Muscle of leg (tissue), 11 donors: ENCODE results near the gene ADAMTS10. TPM values are rescaled to one million over a fixed set of nuclear protein-coding genes. Genes with fewer than 3 reads are reported as not detected.
"Not testable (repeated sequence)": the region's sequence is repeated elsewhere in the genome, so short reads cannot be mapped to it uniquely, and the experiment has no call there.

ENCODE experiments used
- DNase-seq: peaks from one replicate; pipeline ENCODE4 v3.0.0; 2013
- H3K27ac ChIP-seq: one replicate; pipeline ENCODE4 v1.5.1; 2013; ENCODE audit warnings: mild to moderate bottlenecking, low read length, control low read depth
- H3K27me3 ChIP-seq: one replicate; pipeline ENCODE4 v1.6.1; 2013; ENCODE audit warnings: low read length; ENCODE audit not compliant: control insufficient read depth, insufficient read depth
- H3K36me3 ChIP-seq: one replicate; pipeline ENCODE4 v1.6.1; 2013; ENCODE audit warnings: low read length; ENCODE audit not compliant: control insufficient read depth, insufficient read depth
- H3K4me1 ChIP-seq: one replicate; pipeline ENCODE4 v1.6.1; 2013; ENCODE audit warnings: low read length; ENCODE audit not compliant: control insufficient read depth, insufficient read depth
- H3K4me3 ChIP-seq: one replicate; pipeline ENCODE4 v1.5.1; 2013; ENCODE audit warnings: low read length, control low read depth
- H3K9me3 ChIP-seq: replicated peaks from 2 replicates; pipeline ENCODE4 v1.6.1; 2013; ENCODE audit warnings: low read depth, low read length; ENCODE audit not compliant: control insufficient read depth
- WGBS: methylation state at CpG from one replicate; pipeline ENCODE4 v1.1.5; 2013; ENCODE audit warnings: missing lambda C conversion rate; ENCODE audit not compliant: insufficient coverage; 5-methylcytosine and 5-hydroxymethylcytosine counted together
- polyA plus RNA-seq, 8 donors: library from polyadenylated mRNA; unstranded; fragments of 120-200 nt; gene quantifications; one replicate each; pipeline versions ENCODE4 v1.2.1 to v1.2.3, GENCODE V29; 2013; ENCODE audit warnings: inconsistent platforms in 1 of 8, low replicate concordance in 1 of 8; ENCODE audit not compliant: insufficient read length in 8 of 8, insufficient read depth in 1 of 8
- total RNA-seq: library from RNA; stranded (reverse); fragments of 120-200 nt; gene quantifications from one replicate; pipeline ENCODE4 v1.2.4, GENCODE V29; 2013

Gene ADAMTS10
- total and polyA plus RNA-seq, 9 donors: 25.2 to 40.4 (median 32.2) TPM

- WGBS: no CpG with 5 or more reads among the region's 4 CpGs
- Histone ChIP-seq H3K4me1 (peaks cover 8% of the 10 kb centered on the region), H3K27ac (no peak overlapping the region)
Observed at GRCh38 chr19:8577741-8578140, 32.8 kb downstream of the ADAMTS10 start.

GRCh38 chr19:8577247-8577646 lies 33.3 kb downstream of the ADAMTS10 start, which contains the start of gene MYO1F:
Gene MYO1F, minus strand, starts transcription at chr19:8577442. Its CDS starts 133 bp downstream, at chr19:8577309.
- H3K36me3 ChIP-seq: no peaks in the 10 kb centered on the region
- peak within 1 kb of the TSS; percentile 11 for H3K4me3 ChIP-seq
- no CpG with 5 or more reads among the region's 7 CpGs for WGBS
- no peaks in the 10 kb centered on the region for H3K9me3 ChIP-seq
- H3K27ac ChIP-seq: no peak within 1 kb of the TSS
- DNase-seq: peak; percentile 53
- peaks cover 13% of the 10 kb centered on the region for H3K27me3 ChIP-seq
- peaks cover 8% of the 10 kb centered on the region for H3K4me1 ChIP-seq

More at GRCh38 chr19:8577741-8578140, 32.8 kb downstream of the ADAMTS10 start:
- H3K4me3 ChIP-seq: no peak overlapping the region
- H3K27me3 ChIP-seq: peaks cover 13% of the 10 kb centered on the region
- no peaks in the 10 kb centered on the region for H3K9me3 ChIP-seq
- H3K36me3 ChIP-seq: peaks cover 1% of the 10 kb centered on the region
- DNase-seq: no peak

GRCh38 chr19:8576273-8576993 lies 34.1 kb downstream of the ADAMTS10 start:
- peaks cover 8% of the 10 kb centered on the region for H3K4me1 ChIP-seq
- H3K27ac ChIP-seq: no peak overlapping the region

DNA sequence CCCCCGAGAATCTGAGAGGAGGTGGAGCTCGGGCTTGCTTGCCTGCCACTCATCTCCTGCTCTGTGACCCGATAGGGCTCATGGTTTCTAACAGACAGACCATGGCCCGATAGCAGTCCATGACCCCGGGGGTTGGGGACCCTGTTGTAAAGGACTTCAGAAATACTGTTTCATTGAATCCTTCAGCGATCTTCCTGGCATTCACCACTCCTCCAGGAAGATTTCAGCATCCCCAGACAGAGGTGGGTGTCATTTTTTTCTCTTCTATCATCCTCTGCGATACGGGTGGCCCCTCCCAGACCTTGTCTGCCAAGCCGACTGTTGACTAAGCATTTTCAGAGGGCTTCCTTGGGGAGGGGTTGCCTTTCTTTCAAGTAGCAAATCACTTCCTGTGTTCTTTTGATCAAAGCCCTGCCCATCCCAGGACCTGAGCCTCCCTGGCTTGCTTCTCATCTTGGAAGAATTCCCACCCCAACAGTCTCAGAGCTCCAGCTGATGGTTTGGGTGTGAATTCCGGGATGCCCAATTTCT lies 35.0 kb downstream of the ADAMTS10 start:
- Histone ChIP-seq H3K9me3 (no peaks in the 10 kb centered on the region), H3K27me3 (peaks cover 13% of the 10 kb centered on the region), H3K27ac (no peak overlapping the region), H3K36me3 (no peaks in the 10 kb centered on the region), H3K4me1 (peaks cover 7% of the 10 kb centered on the region), H3K4me3 (no peak overlapping the region)
- no peak for DNase-seq
- 54% methylated on average over 6 of the region's 10 CpGs for WGBS

More at GRCh38 chr19:8576273-8576993, 34.1 kb downstream of the ADAMTS10 start:
- Histone ChIP-seq H3K9me3 (no peaks in the 10 kb centered on the region), H3K27me3 (peaks cover 13% of the 10 kb centered on the region), H3K4me3 (peak overlapping the region; percentile 11), H3K36me3 (no peaks in the 10 kb centered on the region)
- DNase-seq: peak; percentile 29
- 78% methylated on average over 17 of the region's 19 CpGs for WGBS

GRCh38 chr19:8574619-8574922 lies 35.9 kb downstream of the ADAMTS10 start:
- H3K9me3 ChIP-seq, H3K36me3 ChIP-seq, H3K4me3 ChIP-seq, H3K27me3 ChIP-seq, DNase-seq, H3K27ac ChIP-seq, H3K4me1 ChIP-seq: not testable (repeated sequence)
- 100% methylated on average over 1 of the region's 7 CpGs for WGBS

GRCh38 chr19:8573316-8573715 lies 37.2 kb downstream of the ADAMTS10 start:
- Histone ChIP-seq H3K4me3 (no peak overlapping the region), H3K27me3 (peaks cover 5% of the 10 kb centered on the region), H3K4me1 (no peaks in the 10 kb centered on the region), H3K36me3 (no peaks in the 10 kb centered on the region), H3K9me3 (no peaks in the 10 kb centered on the region), H3K27ac (no peak overlapping the region)
- DNase-seq: no peak
- 98% methylated on average over 3 of the region's 7 CpGs for WGBS

GRCh38 chr19:8571006-8571411 lies 39.5 kb downstream of the ADAMTS10 start:
- Histone ChIP-seq H3K4me1 (no peaks in the 10 kb centered on the region), H3K27ac (no peak overlapping the region), H3K36me3 (no peaks in the 10 kb centered on the region), H3K4me3 (no peak overlapping the region), H3K9me3 (no peaks in the 10 kb centered on the region), H3K27me3 (peaks cover 2% of the 10 kb centered on the region)
- WGBS: 40% methylated on average over 5 of the region's 5 CpGs
- DNase-seq: peak; percentile 49

DNA sequence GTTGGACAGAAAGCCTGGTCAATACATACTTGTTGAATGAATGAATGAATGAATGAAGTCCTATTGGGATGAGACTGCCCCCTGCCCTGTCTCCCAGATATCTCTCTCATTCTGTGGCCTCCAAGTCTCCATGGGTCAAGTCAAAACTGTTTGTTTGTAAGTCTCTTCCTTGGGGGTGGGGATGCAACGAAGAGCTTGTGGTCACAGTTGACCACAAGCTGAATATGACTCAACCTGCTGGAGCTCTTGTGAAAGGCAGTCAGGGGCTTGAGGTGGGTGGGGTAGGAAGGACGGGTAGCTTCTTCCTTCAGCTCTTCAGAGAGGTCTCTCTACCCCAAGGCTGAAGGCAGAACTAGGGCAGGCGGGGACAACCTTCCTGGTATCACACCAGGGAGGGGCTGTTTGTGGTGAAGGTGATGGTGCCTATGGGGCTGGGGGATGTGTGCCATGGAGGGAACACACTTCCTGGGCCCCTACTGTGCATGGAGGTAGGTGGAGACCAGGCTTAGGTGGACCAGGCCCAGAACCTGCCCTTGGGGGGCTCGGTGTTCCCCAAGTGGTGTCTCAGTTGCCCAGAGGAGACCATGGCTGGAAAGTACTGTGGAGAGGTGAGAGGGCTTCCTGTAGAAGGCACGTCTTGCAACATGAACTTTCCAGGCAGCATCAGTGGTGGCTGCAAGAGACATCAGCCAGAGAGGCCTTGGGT lies 41.3 kb downstream of the ADAMTS10 start:
- peak; percentile 59 for DNase-seq
- 67% methylated on average over 3 of the region's 5 CpGs for WGBS
- Histone ChIP-seq H3K4me3 (no peak overlapping the region), H3K27ac (no peak overlapping the region), H3K9me3 (no peaks in the 10 kb centered on the region), H3K4me1 (no peaks in the 10 kb centered on the region), H3K36me3 (no peaks in the 10 kb centered on the region), H3K27me3 (no peaks in the 10 kb centered on the region)

GRCh38 chr19:8567522-8568172 lies 42.9 kb downstream of the ADAMTS10 start:
- H3K4me1 ChIP-seq: no peaks in the 10 kb centered on the region
- WGBS: 88% methylated on average over 9 of the region's 15 CpGs
- peak; percentile 37 for DNase-seq
- no peak overlapping the region for H3K4me3 ChIP-seq
- no peaks in the 10 kb centered on the region for H3K36me3 ChIP-seq
- H3K27me3 ChIP-seq: no peaks in the 10 kb centered on the region
- no peak overlapping the region for H3K27ac ChIP-seq
- H3K9me3 ChIP-seq: no peaks in the 10 kb centered on the region

DNA sequence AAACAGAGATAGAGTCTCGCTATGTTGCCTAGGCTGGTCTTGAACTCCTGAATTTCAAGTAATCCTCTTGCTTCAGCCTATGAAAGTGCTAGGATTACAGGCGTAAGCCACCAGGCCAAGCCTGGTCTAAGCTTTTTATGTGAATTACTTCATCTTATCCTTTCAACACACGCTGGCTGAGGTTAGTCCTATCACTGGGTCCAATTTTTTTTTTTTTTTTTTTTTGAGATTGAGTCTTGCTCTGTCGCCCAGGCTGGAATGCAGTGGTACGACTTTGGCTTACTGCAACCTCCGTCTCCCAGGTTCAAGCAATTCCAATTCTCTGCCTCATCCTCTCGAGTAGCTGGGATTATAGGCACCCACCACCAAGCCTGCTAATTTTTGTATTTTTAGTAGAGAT lies 43.7 kb downstream of the ADAMTS10 start:
- H3K4me3 ChIP-seq: no peak overlapping the region
- H3K4me1 ChIP-seq: no peaks in the 10 kb centered on the region
- no peaks in the 10 kb centered on the region for H3K9me3 ChIP-seq
- 80% methylated on average over 1 of the region's 7 CpGs for WGBS
- H3K36me3 ChIP-seq: no peaks in the 10 kb centered on the region
- DNase-seq: no peak
- H3K27me3 ChIP-seq: no peaks in the 10 kb centered on the region
- no peak overlapping the region for H3K27ac ChIP-seq
